ENCODE results near the gene NOL12.

DNA sequence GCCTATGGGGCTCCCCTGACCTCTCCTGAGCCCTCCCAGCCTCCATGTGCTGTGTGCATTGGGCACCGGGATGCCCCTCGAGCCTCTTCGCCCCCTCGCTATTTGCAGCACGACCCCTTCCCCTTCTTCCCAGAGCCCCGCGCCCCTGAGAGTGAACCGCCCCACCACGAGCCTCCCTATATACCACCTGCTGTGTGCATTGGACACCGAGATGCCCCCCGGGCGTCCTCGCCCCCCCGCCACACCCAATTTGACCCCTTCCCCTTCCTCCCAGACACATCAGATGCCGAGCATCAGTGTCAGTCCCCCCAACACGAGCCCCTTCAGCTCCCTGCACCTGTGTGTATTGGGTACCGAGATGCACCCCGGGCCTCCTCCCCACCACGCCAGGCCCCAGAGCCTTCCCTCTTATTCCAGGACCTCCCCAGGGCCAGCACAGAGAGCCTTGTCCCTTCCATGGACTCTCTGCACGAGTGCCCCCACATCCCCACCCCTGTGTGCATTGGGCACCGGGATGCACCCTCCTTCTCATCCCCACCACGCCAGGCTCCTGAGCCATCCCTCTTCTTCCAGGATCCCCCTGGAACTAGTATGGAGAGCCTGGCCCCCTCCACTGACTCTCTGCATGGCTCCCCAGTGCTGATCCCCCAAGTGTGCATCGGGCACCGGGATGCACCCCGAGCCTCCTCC is 39.6 kb downstream of the NOL12 start:
- TF ChIP-seq, protein P1, sequence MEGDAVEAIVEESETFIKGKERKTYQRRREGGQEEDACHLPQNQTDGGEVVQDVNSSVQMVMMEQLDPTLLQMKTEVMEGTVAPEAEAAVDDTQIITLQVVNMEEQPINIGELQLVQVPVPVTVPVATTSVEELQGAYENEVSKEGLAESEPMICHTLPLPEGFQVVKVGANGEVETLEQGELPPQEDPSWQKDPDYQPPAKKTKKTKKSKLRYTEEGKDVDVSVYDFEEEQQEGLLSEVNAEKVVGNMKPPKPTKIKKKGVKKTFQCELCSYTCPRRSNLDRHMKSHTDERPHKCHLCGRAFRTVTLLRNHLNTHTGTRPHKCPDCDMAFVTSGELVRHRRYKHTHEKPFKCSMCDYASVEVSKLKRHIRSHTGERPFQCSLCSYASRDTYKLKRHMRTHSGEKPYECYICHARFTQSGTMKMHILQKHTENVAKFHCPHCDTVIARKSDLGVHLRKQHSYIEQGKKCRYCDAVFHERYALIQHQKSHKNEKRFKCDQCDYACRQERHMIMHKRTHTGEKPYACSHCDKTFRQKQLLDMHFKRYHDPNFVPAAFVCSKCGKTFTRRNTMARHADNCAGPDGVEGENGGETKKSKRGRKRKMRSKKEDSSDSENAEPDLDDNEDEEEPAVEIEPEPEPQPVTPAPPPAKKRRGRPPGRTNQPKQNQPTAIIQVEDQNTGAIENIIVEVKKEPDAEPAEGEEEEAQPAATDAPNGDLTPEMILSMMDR (conservative IDR thresholded peaks at IDR 0.05; ENCODE audit: low read depth, low read length), result no peak
- no peak for TF ChIP-seq EZH2phosphoT487 (IDR thresholded peaks at IDR 0.05; ENCODE audit: borderline replicate concordance, low read length)
- TF ChIP-seq EZH2 (IDR thresholded peaks at IDR 0.05; ENCODE audit: low read length, unreplicated experiment), result no peak

Measured in PC-3 (cell line).